ENCODE results near the gene HMGB1.

DNA sequence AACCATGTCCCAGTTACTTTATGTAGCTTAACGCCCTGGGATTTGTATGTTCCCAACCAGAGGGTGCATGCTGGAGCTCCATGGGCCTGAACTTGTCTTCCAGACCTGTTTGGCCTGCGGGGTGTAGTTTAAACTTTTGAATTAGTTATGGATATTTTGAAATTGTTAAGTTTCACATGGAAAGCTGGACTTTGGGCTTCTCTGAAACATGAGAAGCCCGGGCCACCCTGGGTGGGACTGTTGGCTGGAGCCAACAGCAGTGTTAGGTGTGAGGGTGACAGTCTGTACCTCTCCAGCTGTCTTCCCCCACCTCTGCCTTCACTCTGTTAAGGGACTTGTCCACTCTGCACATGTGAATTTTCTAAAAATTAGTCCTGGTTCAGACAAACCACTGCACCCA, 41.8 kb downstream of the HMGB1 start:
- no peak for TF ChIP-seq ELK1 (IDR thresholded peaks at IDR 0.05; ENCODE audit: low read depth, low read length)
- TF ChIP-seq, protein P1, sequence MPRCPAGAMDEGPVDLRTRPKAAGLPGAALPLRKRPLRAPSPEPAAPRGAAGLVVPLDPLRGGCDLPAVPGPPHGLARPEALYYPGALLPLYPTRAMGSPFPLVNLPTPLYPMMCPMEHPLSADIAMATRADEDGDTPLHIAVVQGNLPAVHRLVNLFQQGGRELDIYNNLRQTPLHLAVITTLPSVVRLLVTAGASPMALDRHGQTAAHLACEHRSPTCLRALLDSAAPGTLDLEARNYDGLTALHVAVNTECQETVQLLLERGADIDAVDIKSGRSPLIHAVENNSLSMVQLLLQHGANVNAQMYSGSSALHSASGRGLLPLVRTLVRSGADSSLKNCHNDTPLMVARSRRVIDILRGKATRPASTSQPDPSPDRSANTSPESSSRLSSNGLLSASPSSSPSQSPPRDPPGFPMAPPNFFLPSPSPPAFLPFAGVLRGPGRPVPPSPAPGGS (IDR thresholded peaks at IDR 0.05), result no peak
- no peak for TF ChIP-seq CTCF (IDR thresholded peaks at IDR 0.05)
- TF ChIP-seq, protein P2, sequence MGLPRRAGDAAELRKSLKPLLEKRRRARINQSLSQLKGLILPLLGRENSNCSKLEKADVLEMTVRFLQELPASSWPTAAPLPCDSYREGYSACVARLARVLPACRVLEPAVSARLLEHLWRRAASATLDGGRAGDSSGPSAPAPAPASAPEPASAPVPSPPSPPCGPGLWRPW (IDR thresholded peaks at IDR 0.05), result no peak
- no peak for TF ChIP-seq POLR2A (IDR thresholded peaks at IDR 0.05; ENCODE audit: low read length)
